Muscle of arm (tissue), 14 donors: ENCODE data around the gene OR4C15. TPM values are rescaled to one million over a fixed set of nuclear protein-coding genes. Genes with fewer than 3 reads are reported as not detected.

Source experiments
- DNase-seq: peaks from one replicate; pipeline ENCODE4 v3.0.0-alpha.2; 2013
- long read RNA-seq, 11 donors: transcript quantifications; one replicate each; lab custom pipeline, GENCODE V29; 2026
- polyA plus RNA-seq, 12 donors: library from polyadenylated mRNA; unstranded; fragments of 120-200 nt; gene quantifications; one replicate each; pipeline ENCODE4 v1.2.1, GENCODE V29; 2013; ENCODE audit not compliant: insufficient read length in 12 of 12

OR4C15 gene
- not detected for polyA plus RNA-seq
- long read RNA-seq, donor 1 = 0 reads
- long read RNA-seq, donor 2 = 0 reads
- long read RNA-seq, donor 3 = 0 reads
- long read RNA-seq, donor 4 = 0 reads
- long read RNA-seq, donor 5 = 0 reads
- long read RNA-seq, donor 6 = 0 reads
- long read RNA-seq, donor 7 = 0 reads
- long read RNA-seq, donor 8 = 0 reads
- long read RNA-seq, donor 9 = 0 reads
- long read RNA-seq, donor 10 = 0 reads
- long read RNA-seq, donor 11 = 0 reads

DNA sequence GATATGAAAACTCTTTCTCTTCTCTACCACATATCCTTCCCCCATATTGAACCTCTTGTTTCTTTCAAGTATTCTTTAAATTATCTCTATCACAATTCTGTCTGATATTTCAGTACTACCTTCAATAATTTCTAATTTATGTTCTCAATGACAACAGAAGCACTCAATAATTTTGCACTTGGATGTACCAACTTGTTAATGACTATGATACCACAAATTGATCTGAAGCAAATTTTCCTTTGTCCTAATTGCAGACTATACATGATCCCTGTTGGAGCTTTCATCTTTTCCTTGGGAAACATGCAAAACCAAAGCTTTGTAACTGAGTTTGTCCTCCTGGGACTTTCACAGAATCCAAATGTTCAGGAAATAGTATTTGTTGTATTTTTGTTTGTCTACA is at the start of gene OR4C15:
Gene OR4C15, plus strand, starts transcription at position 301 of the 400 bp plus-strand sequence. Its CDS starts 0 bp downstream, at position 301.
- no peak for DNase-seq

GRCh38 chr11:55571828-55572227 is 17.6 kb downstream of the OR4C15 start, which contains the start of gene OR4C16:
Gene OR4C16 (plus strand): TSS chr11:55572128. CDS start chr11:55572128, 0 bp downstream.
- DNase-seq = no peak

- no peak for DNase-seq
Observed at GRCh38 chr11:55572548-55572947, 18.3 kb downstream of the OR4C15 start.

Other genes with a start within 250 kb of the OR4C15 start
- not detected for gene OR4A16, start 211.3 kb upstream of the OR4C15 start, polyA plus RNA-seq
- gene OR4A15, start 186.5 kb upstream of the OR4C15 start, polyA plus RNA-seq = not detected
- gene OR4C16, start 17.7 kb downstream of the OR4C15 start, polyA plus RNA-seq = not detected
- gene OR4C11, start 53.2 kb downstream of the OR4C15 start, polyA plus RNA-seq = not detected
- under 1 TPM in 5 of 12 donors, not detected in 7; 0.07 to 0.15 (median 0.09) TPM for gene OR4P4, start 80.6 kb downstream of the OR4C15 start, polyA plus RNA-seq
- gene OR4S2, start 93.9 kb downstream of the OR4C15 start, polyA plus RNA-seq = not detected
- gene OR4C6, start 107.7 kb downstream of the OR4C15 start, polyA plus RNA-seq = not detected
- not detected for gene OR5D13, start 219.0 kb downstream of the OR4C15 start, polyA plus RNA-seq
- gene OR5D14, start 241.1 kb downstream of the OR4C15 start, polyA plus RNA-seq = not detected